ENCODE data around the gene ZNF580. TPM values are rescaled to one million over a fixed set of nuclear protein-coding genes. Genes with fewer than 3 reads are reported as not detected.
A peak's percentile ranks its signal among the peaks of the same experiment; 100 is the strongest.

The ZNF580 gene
- total and polyA plus RNA-seq, 9 of the 15 experiments (the other 6 are each of a cell fraction or from before 2014, with no cell fraction given), result 2.3 to 47.4 (median 6.0) TPM

DNA sequence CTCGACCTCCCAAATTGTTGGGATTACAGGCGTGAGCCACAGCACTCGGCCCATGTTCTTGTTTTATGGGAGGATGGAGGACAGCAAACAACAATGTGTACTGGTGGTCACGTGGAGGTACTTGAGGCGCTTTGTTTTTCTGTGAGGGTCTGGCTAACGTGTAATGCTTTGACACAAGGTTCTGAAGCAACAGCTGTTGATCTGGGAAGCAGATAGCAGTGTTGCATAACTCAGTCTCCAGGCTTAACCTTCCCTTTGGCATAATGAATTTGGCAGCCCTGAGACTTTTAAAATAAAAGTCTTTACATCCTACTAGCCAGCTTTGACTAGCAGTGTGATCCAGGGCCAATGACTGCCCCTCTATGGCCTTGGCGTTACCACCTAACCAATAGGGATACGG lies 6.9 kb upstream of the ZNF580 start:
- CTCF ChIA-PET (ENCODE audit: low intra/inter-chr PET ratio), result interaction anchor here (1.2 kb wide), 1 partner anchor 20 kb away, joined by 4 read pairs; no protein-coding TSS in a partner anchor
- peaks cover 35% of the 10 kb centered on the region for H3K79me2 ChIP-seq (ENCODE audit: control insufficient read depth, insufficient read depth, low read length)
- no peaks in the 10 kb centered on the region for H3K27me3 ChIP-seq (ENCODE audit: control insufficient read depth in 2 of 2, insufficient read depth in 2 of 2, low read length in 2 of 2)
- no peak for FAIRE-seq
- no TSS peak for BruUV-seq (replicated peaks)
- 0 out of 2 replicates have a peak, but pooled peaks cover 2% of the 10 kb centered on the region for H3K9me3 ChIP-seq (replicated peaks; ENCODE audit: control insufficient read depth, insufficient read depth, low read depth, low read length)
- H3K36me3 ChIP-seq (ENCODE audit: control insufficient read depth, insufficient read depth, low read length), result peaks cover 6% of the 10 kb centered on the region; the same call in 2 of the 3 replicates
- no peak overlapping the region for H3K4me3 ChIP-seq
- WGBS (ENCODE audit: insufficient coverage, low coverage, missing lambda C conversion rate), result 90% methylated on average over 8 of the region's 8 CpGs
- no peak overlapping the region for H3K9ac ChIP-seq (ENCODE audit: insufficient read depth in 1 of 2, low read depth in 2 of 2, low read length in 2 of 2)
- no peak for ATAC-seq
- no peaks in the 10 kb centered on the region for H4K20me1 ChIP-seq (replicated peaks; ENCODE audit: control insufficient read depth, insufficient read depth, low read length)
- H2AFZ ChIP-seq (ENCODE audit: low read depth, low read length), result peak overlapping the region; percentile 91
- no peak overlapping the region; the same call in 2 of the 3 replicates for H3K27ac ChIP-seq (ENCODE audit: extremely low read depth, low read depth, low read length)
- no peak for TF ChIP-seq NFXL1 (CRISPR knock-in tag; IDR thresholded peaks at IDR 0.05)
- peak; percentile 71 for TF ChIP-seq CEBPB (tag; IDR thresholded peaks at IDR 0.05)
- TF ChIP-seq DACH1 (IDR thresholded peaks at IDR 0.05; ENCODE audit: partially characterized antibody), result peak; percentile 32
- no peak for TF ChIP-seq CEBPG (CRISPR knock-in tag; IDR thresholded peaks at IDR 0.05)
- peak in 1 of 2 experiments; percentile 31; a peak in 1 of 4 replicates for TF ChIP-seq CEBPG (tag; conservative IDR thresholded peaks at IDR 0.05 in 1 of 2, IDR thresholded peaks at IDR 0.05 in 1 of 2)
- no peak for TF ChIP-seq HMGN3 (IDR thresholded peaks at IDR 0.05; ENCODE audit: borderline replicate concordance, extremely low read depth, insufficient read length, low read depth, low read length)
- no peak for DNase-seq (ENCODE audit: extremely low read depth in 1 of 4, low spot score in 3 of 4)
- H3K4me2 ChIP-seq (ENCODE audit: insufficient read depth, low read length), result peak overlapping the region; percentile 98
- intact Hi-C loops (cut with micrococcal nuclease), result loop anchor here (10.0 kb wide), 1 partner anchor 489 kb away; the partner anchor contains the start of gene TNNT1
- in situ Hi-C loops (cut with MboI), result loop anchor here (10.0 to 25.0 kb wide), 3 partner anchors 497 to 759 kb away; partner anchors contain the start of genes FCAR, TNNT1 and ZSCAN5A
- H3K9me1 ChIP-seq (ENCODE audit: control insufficient read depth, insufficient read depth, low read length), result no peaks in the 10 kb centered on the region
- POLR2A ChIA-PET, result interaction anchor here (2.0 kb wide), 1 partner anchor 9 kb away, joined by 12 read pairs; the partner anchor contains the start of gene ZNF784
- H3K4me1 ChIP-seq (replicated peaks in 1 of 2; ENCODE audit: control insufficient read depth in 2 of 2, insufficient read depth in 2 of 2, low read length in 2 of 2), result peaks cover 13 to 24% of the 10 kb centered on the region in 2 experiments
